LNCaP clone FGC (cell line): Measurements from ENCODE around the gene ABRAXAS1.

Experiments used
- DNase-seq: peaks from one replicate; pipeline ENCODE4 v3.0.0-alpha.2; 2011; ENCODE audit warnings: low read depth
- H3K4me3 ChIP-seq: 2 replicates; pipeline ENCODE4 v1.5.1; 2011; ENCODE audit warnings: mild to moderate bottlenecking, low read depth, low read length, control low read depth
- CTCF ChIP-seq: IDR thresholded peaks from 2 replicates; pipeline ENCODE4 v1.5.1; 2012; ENCODE audit warnings: mild to moderate bottlenecking; ENCODE audit not compliant: control insufficient read depth, insufficient read depth; ENCODE audit errors: extremely low read depth

Gene ABRAXAS1

GRCh38 chr4:83454686-83455085 is 30.2 kb downstream of the ABRAXAS1 start:
- H3K4me3 ChIP-seq: peak overlapping the region; percentile 99
- no peak for TF ChIP-seq CTCF
- DNase-seq: no peak

- no peak overlapping the region for H3K4me3 ChIP-seq
- TF ChIP-seq CTCF: no peak
- DNase-seq: no peak
These were observed 35.9 kb downstream of the ABRAXAS1 start for GRCh38 chr4:83449009-83449408.

GRCh38 chr4:83440899-83441298 is 44.0 kb downstream of the ABRAXAS1 start:
- no peak overlapping the region for H3K4me3 ChIP-seq
- no peak for TF ChIP-seq CTCF
- DNase-seq: no peak

GRCh38 chr4:83440148-83440814 is 44.6 kb downstream of the ABRAXAS1 start:
- DNase-seq: no peak
- no peak for TF ChIP-seq CTCF
- H3K4me3 ChIP-seq: no peak overlapping the region

GRCh38 chr4:83438719-83439118 is 46.2 kb downstream of the ABRAXAS1 start:
- DNase-seq: no peak
- TF ChIP-seq CTCF: no peak
- H3K4me3 ChIP-seq: no peak overlapping the region

GRCh38 chr4:83436680-83437079 is 48.2 kb downstream of the ABRAXAS1 start:
- DNase-seq: no peak
- no peak for TF ChIP-seq CTCF
- no peak overlapping the region for H3K4me3 ChIP-seq

GRCh38 chr4:83431200-83431599 is 53.7 kb downstream of the ABRAXAS1 start:
- H3K4me3 ChIP-seq: no peak overlapping the region
- DNase-seq: no peak
- TF ChIP-seq CTCF: no peak
